Erythroblast (primary cell): ENCODE data around the gene TENT5C.
A peak's percentile ranks its signal among the peaks of the same experiment; 100 is the strongest.

Source experiments
- DNase-seq, 2 experiments: peaks; one replicate each; lab custom pipeline; 2025; lab: John Stamatoyannopoulos, UW
- GATA1 ChIP-seq: IDR thresholded peaks from 2 replicates; pipeline ENCODE4 v1.6.1; 2011; ENCODE audit warnings: low read depth, mild to moderate bottlenecking, control low read depth, low read length, moderate library complexity
- POLR2A ChIP-seq: IDR thresholded peaks from 2 replicates; pipeline ENCODE4 v1.6.1; 2011; ENCODE audit warnings: mild to moderate bottlenecking, low read length

TENT5C gene

GRCh38 chr1:117616967-117617366 is 11.1 kb downstream of the TENT5C start:
- no peak for TF ChIP-seq GATA1
- no peak for TF ChIP-seq POLR2A
- peak in 1 of 2 experiments; percentile 50 for DNase-seq

DNA sequence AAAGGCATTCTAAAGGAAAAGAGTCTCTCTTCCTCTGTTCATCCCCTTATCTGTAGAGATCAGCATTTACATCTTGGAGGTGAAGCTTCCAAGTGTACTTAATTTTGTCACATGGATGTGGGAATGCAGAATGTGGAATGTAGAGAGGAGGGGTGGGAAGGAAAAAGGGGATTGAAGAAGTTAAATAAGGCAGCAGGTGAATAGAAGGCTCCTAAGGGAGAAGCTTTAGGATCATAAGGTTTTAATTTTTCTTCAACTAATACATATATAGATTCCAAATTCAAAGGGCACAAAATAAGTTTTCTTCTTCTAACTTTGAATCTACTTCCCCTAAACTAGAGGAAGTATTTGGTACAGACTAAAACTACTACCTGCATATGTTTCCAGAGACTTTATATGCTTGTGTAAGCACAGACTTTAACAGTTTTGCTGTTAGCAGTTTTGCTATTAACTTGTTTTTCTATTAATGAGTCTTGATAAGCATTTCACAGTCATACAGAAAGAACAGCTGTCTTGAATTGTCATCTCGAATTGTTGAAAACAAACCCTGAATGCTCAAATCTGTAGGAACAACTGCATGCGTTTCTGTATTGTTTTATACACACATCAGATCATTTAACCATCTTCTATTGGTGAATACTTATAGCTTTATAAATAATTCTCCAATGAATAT is 12.7 kb downstream of the TENT5C start:
- no peak for DNase-seq

DNA sequence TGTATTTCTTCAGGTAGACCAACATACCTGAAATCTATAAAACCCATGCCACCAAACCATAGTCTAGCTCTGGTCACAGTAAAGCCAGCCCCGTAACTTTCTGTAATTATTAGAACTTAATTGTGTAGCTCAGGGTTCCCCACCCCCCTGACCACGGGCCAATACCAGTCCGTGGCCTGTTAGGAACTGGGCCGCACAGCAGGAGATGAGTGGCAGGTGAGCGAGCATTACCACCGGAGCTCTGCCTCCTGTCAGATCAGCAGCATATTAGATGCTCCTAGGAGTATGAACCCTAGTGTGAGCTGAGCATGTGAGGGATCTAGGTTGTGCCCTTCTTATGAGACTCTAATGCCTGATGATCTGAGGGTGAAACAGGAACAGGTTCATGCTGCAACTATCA is 14.6 kb downstream of the TENT5C start:
- no peak for DNase-seq
- TF ChIP-seq POLR2A (no peak), GATA1 (no peak)

More for the DNA sequence above, 12.7 kb downstream of the TENT5C start:
- TF ChIP-seq POLR2A (no peak), GATA1 (no peak)

DNA sequence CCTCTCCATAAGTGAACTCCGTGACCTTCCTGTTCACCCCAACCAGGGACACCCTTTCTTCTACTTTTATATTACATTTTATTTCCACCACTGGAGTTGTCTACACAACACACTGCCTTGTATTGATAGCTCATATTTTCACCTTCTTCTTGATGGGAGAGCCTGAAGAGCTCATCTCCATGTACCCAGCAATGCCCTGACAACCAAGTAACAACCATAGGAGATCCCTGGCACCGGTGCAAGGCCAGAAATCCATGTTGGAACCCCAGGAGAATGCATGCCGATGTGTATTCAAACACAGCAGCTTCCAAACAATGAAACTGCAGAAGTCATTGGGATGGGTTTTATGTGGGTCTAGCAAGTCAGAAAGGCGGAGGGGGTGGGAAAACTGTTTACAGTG is 15.5 kb downstream of the TENT5C start:
- TF ChIP-seq GATA1 = no peak
- TF ChIP-seq POLR2A = no peak
- no peak for DNase-seq

GRCh38 chr1:117622726-117623125 is 16.9 kb downstream of the TENT5C start:
- peak in 1 of 2 experiments; percentile 38 for DNase-seq
- TF ChIP-seq POLR2A (no peak), GATA1 (no peak)

DNA sequence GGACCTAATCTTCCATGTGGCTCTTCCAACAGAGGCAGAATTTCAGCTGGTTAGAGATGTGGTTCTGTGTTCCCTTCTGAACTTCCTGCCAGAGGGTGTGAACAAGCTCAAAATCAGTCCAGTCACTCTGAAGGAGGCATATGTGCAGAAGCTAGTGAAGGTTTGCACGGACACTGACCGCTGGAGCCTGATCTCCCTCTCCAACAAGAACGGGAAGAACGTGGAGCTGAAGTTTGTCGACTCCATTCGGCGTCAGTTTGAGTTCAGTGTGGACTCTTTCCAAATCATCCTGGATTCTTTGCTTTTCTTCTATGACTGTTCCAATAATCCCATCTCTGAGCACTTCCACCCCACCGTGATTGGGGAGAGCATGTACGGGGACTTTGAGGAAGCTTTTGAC is 17.3 kb downstream of the TENT5C start:
- no peak for TF ChIP-seq GATA1
- TF ChIP-seq POLR2A = no peak
- no peak for DNase-seq

DNA sequence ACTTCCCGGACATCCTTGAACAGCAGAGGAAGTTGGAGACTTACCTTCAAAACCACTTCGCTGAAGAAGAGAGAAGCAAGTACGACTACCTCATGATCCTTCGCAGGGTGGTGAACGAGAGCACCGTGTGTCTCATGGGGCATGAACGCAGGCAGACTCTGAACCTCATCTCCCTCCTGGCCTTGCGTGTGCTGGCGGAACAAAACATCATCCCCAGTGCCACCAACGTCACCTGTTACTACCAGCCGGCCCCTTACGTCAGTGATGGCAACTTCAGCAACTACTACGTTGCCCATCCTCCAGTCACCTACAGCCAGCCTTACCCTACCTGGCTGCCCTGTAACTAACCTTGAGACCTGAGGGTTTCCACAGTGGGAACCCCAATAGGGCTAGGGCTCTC is 17.9 kb downstream of the TENT5C start:
- TF ChIP-seq POLR2A (no peak), GATA1 (no peak)
- no peak for DNase-seq

GRCh38 chr1:117627546-117628130 is 21.8 kb downstream of the TENT5C start:
- TF ChIP-seq POLR2A (no peak), GATA1 (no peak)
- DNase-seq = no peak

DNA sequence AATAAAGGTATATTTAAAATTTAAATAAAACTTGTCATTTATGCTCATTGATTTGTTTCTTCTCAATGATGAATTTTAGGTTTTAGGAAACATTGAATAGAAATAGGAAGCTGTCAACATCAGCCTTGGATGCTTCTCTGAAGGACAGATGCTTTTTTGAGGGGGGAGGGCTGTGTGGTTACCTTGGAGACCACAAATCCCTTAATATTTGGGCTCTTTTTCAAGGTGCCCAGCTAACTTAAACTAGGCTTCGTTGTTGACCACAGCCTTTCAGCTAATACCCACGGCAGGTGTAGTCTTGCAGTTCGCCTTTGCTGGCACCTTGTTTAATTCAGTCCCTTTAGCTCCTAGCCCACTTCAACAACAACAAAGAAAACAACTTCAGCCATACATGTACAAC is 22.5 kb downstream of the TENT5C start:
- TF ChIP-seq GATA1 = no peak
- no peak for TF ChIP-seq POLR2A
- no peak for DNase-seq

- no peak for DNase-seq
- TF ChIP-seq GATA1 (no peak), POLR2A (no peak)
These were observed 24.0 kb downstream of the TENT5C start for GRCh38 chr1:117629625-117630422.

- no peak for TF ChIP-seq GATA1
- TF ChIP-seq POLR2A = no peak
- no peak for DNase-seq
These were observed 24.7 kb downstream of the TENT5C start for GRCh38 chr1:117630423-117630998.

- TF ChIP-seq GATA1 (no peak), POLR2A (no peak)
- no peak for DNase-seq
These were observed 25.7 kb downstream of the TENT5C start for GRCh38 chr1:117631359-117632160.

DNA sequence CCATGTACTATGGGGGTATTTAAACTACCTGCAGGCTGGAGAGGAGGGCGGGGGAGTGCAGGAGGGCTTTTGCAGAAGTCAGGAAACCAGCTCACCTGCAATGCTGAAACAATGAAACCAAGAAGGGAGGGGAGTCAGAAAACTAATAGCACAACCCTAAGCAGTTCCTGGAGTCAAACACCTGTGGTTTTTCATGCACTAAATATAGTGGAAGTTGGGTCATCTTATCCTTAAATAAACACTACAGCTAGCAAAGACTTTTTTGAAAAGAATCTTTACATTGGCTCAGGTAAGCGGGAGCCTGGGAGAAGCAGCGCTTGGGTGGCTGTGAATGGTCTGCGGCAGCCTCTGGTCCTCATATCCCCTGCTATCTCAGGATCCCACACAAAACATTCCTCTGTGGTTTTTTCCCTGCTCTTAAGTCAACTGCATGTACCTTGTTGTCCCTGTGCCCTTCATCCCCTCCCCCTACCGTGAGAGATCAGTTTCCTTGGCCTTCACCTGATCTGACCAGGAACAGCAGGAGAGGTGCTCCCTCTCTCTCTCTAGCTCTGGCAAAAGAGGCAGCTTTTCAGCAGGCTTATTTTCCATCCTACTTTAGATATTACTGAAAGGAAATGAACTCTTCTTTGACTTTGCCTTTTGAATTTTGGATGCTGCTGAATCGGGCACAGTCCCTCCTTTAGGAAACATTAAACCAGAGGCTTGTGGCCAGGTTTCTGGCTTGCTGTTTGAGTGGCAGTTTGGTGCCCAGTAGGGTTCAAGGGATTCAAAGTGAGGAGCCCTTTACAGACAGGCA is 26.6 kb downstream of the TENT5C start:
- TF ChIP-seq POLR2A = no peak
- no peak for TF ChIP-seq GATA1

More for the DNA sequence above, 26.6 kb downstream of the TENT5C start:
- DNase-seq = no peak
